Vagina (tissue), 2 donors: ENCODE results near the gene CDC42EP3.

Experiments used
- POLR2A ChIP-seq, 2 donors: fragments of 450-650 bp; IDR thresholded peaks; one replicate each; pipeline ENCODE4 v1.6.1; 2017; ENCODE audit warnings: antibody characterized with exemption in 2 of 2, mild to moderate bottlenecking in 2 of 2, moderate library complexity in 2 of 2
- TF ChIP-seq, protein P1 (sequence below), 3 experiments: fragments of 450-650 bp in 2 of 3; fragments of 200-600 bp in 1 of 3; sonication (generic) in 1 of 3; IDR thresholded peaks; one replicate each; pipeline ENCODE4 v1.5.1; 2017 to 2019; ENCODE audit warnings: antibody characterized with exemption in 3 of 3, mild to moderate bottlenecking in 2 of 3, moderate library complexity in 2 of 3

DNA sequence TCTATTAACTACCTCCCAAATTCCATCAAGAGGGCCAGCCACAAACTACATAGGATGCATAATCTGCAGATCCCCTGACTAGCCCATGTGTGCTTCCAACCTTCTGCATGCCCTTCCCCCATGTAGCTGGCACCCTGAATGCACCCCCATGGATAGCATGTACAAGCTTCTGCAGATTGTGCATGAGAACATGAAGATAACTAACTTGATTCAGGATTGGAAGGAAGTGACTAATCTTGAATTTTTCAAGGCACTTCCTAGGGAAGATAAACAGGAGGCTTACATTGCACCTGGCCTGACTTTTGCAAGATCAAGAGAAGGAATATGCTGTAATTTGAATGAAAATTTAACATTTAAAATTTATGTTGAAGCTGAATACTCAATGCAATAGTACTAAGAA, 66.7 kb downstream of the CDC42EP3 start:
- TF ChIP-seq, protein P1, sequence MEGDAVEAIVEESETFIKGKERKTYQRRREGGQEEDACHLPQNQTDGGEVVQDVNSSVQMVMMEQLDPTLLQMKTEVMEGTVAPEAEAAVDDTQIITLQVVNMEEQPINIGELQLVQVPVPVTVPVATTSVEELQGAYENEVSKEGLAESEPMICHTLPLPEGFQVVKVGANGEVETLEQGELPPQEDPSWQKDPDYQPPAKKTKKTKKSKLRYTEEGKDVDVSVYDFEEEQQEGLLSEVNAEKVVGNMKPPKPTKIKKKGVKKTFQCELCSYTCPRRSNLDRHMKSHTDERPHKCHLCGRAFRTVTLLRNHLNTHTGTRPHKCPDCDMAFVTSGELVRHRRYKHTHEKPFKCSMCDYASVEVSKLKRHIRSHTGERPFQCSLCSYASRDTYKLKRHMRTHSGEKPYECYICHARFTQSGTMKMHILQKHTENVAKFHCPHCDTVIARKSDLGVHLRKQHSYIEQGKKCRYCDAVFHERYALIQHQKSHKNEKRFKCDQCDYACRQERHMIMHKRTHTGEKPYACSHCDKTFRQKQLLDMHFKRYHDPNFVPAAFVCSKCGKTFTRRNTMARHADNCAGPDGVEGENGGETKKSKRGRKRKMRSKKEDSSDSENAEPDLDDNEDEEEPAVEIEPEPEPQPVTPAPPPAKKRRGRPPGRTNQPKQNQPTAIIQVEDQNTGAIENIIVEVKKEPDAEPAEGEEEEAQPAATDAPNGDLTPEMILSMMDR (IDR thresholded peaks at IDR 0.05): no peak
- TF ChIP-seq POLR2A (IDR thresholded peaks at IDR 0.05): no peak
